HG02642 (cell line): ENCODE data around the gene ALK.

Experiments used
- ATAC-seq: cut with Tn5 transposase; IDR thresholded peaks from one replicate; pipeline ENCODE4 v1.9.1; 2021; ENCODE audit warnings: mild to moderate bottlenecking; ENCODE audit not compliant: unreplicated experiment, poor library complexity

The ALK gene

DNA sequence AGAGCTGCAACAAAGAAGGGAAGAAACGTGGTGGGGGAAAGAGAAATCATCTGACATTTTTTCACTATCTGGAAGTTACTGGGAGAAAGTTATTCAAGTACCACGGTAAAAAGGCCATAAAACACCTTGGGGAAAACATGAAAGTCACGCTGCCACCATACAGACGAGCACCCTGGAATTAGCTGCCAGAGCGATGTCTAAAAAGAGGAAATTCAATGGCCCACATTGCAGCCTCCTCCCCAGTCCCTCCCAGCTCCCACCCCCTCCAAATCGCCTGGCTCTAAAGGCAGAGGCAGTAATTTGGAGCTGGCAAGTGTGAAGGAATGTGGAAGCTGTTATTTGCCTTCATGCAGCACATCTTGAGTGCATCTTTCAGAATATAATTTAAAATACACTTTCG lies 192.0 kb downstream of the ALK start:
- ATAC-seq = no peak

DNA sequence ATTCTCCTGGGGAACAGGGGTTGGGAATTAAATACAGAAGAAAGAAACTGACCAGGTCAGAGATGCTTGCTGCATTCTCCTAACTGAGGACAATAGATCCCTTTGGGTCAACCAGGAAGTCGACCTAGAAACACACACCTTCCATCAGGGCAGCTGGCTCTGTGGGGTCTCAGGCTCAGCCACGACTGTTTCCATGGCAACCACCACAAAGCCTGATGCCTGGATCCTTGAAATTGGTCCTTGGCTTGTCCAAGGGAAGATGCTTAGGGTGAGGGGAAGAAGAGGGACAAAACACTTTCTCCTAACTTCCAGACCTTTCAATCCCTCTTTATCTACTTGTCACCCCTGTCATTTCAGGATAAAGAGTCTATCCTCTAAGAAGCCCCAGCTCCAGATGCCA lies 194.4 kb downstream of the ALK start:
- no peak for ATAC-seq

DNA sequence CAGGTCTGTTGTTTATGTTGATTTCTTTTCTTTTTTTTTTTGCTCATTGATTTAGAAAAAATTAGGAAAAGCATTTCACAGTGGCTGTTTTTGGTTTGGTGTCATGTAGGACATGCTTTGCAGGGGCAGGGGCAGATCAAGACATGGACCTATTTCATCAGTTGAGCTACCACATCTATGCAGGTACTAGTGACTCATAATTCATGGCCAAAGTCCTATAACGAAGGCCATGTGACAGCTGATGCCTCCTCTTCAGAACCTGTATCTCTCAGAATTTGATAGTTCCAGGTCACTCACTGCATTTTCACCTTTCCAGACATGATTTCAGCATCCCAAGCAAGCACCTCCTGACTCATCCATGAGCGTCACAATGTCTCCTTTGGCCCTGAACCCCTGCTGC lies 195.8 kb downstream of the ALK start:
- no peak for ATAC-seq

DNA sequence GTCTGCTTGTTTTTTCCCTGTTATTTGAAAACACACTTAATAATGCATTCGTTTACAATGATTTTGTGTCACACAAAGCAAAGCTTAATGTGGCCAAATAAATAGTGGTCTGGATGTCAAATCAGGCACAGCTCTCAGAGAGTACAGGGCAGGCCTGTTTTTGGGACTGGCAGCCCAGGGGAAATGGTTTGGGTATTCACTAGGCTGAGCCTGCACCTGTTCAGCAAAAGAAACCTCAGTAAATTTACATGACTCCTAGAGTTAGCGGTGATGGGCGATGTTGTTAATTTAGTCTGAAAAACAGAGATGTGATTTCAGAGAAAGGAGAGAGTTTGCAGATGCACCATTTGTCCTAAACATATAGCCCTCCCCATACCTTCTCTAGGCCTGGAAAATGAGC lies 197.1 kb downstream of the ALK start:
- ATAC-seq = no peak

DNA sequence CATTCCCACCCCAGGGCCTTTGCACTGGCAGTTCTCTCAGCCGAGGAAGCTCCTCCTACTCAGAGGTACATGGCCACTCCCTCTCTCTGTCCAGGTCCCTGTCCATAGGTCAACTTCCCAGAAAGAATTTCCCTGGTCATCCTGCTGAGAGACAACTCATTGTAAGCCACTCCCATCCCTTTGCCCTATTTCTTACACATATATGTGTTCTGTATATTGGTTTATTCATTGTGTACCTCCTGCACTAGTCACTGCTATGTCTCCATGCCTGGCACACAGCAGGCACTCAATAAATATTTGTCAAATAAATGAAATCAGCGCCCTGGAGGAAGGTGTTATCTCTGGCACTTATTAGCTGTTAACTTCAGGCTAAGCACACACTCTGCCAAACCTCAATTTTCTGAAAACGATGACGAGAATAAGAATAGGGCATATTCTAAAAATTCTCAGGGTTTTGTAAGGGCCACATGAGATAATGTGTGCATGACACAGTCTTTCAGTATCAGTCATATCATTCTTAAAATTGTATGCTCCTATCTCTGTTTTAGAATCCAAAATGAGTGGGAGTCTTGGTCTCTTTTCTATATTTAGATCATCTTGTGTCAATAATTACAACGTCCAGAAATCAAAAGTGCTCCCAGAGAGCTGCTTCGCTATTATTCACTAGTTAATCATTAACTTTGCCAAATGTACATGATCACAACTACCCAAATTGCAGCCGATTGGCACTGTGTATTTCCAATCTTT lies 198.0 kb downstream of the ALK start:
- peak; percentile 72 for ATAC-seq

DNA sequence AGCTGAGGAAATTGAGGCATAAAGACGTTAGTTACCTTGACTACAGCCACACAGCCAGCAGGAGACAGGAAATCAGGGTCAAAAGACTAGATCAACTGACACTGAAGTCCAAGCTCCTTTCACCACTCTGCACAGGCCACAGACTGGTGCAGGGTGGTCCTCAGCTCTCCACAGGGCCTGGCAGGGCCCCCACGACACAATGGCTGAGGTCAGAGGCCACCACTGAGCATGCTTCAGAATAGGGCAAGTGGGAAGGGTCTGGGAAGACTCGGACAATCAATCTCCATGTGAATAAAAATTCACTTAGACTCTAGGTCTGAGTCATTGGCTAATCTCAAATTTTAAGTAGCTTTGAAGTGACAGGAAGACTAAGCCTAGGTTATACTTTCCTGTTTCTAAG lies 201.7 kb downstream of the ALK start:
- no peak for ATAC-seq

DNA sequence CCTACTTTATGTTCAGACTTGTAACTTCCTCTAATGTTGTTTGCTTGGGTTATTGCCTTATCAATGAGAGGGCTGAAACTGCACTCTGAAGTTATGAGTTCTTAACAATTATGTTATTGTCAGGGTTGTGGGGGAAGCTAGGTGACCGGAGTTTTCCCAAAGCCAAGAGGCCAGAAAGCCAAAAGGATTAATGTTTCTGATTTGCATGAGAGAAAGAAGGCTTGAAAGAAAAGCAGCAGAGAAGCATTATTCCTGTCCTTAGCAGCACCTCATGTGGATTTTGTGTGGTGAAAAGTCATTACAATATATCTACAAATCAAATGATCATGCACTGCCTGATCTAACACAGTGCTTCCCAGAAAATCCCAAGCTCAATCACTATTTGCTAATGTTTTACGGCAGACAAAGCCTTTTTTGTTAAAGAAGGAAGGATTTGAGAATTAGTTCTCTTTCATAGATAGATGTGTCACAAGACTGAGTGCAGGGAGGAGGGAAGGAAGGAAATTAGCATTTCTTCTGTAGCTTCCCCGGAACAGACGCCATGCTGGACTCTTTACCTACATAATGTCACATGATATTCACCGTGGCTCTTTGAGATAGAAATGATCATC lies 203.2 kb downstream of the ALK start:
- no peak for ATAC-seq

DNA sequence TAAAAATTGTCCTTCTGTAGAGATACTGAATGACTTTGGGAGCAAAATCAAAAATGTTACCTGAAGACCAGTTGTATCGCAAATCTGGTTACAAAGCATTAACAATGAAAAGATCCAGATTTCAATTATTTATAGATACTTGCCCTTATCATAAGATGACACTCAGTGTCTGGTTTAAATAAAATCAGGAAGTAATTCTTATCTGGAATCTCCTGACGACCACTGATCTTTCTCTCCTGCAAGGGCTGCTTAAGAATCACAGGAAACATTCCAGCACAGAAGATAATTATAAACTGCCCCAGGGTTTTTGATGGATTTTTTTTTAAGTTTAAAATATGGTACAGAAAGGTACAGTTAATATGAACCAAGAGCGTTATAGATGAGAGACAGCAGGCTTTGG lies 205.7 kb downstream of the ALK start:
- no peak for ATAC-seq

DNA sequence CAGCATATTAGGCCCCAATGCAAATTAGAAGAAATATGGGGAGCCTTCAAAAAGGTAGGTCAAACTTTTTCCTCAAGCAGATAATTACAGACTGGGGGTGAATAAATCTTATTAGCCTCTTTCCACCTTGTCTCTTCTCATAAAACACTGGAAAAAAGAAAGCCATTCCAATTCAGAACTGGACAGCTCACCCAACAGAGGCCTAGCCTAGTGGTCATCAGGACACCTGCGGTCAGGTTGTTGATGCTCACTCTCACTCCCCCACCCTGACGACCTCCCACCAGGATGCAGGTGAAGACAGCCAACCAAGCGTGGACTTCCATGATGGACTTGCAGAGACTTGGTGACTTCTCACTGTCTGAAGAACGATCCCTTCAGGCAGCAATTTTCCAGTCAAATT lies 207.1 kb downstream of the ALK start:
- no peak for ATAC-seq

DNA sequence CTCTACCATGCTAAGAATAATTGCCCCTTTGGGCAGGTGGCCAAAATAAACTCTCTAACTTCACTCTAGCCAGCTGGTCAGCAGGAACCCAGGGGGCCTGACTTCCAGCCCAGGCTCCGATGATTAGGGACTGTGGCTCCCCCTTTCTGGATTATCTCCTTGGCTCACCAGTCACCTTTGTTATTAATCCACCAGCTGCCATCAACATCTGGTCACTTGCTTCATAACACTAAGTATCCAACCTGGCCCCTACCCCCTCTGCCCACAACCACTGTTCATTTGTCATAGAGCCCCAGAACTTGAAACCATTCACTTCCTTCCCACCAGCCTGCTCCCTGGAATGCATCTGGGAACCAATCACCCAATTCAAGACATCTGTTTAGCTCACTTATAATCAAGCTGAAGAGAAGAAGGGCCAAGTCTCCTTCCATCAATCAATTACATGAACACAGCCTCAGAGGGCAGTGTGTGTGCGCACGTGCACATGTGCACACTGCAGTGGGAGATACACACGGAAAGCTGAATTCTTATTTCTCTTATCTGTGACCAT lies 215.1 kb downstream of the ALK start:
- ATAC-seq = no peak

DNA sequence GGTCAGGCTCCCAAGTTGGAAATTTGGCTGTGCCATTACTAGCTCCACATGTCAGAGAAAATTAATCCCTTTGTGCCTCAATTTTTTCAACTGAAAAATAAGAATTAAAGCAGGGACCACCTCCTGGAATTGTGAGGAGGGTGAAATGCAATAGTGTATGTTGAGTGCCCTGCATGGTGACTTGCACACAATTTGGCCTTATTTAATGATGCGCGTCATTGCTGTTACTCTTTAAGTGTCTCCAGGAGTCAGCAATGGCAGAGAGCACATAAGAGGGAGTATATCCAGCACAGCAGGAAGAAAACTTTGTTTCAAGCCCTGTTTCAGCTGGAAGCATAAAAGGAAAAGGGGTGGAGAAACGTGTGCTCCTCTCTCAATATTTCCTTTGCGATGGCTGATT lies 215.8 kb downstream of the ALK start:
- no peak for ATAC-seq

DNA sequence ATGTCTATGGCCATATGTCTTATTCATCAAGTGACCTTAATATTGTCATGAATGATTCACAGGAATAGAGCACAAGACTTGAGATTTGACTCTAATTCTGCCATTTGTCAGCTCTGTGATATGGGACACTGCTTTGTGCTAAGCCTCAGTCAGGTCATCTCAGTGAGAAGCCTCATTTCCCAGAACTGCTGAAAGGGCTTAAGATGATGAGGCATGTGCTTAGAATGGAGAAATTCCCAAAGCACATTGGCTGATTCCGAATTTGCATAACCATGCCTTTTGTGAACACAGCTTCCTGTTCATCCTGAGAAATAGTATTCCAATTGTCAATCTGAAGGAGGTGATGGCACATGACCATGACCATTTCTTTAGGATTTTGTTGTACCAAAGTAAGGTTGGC lies 218.1 kb downstream of the ALK start:
- ATAC-seq = no peak

DNA sequence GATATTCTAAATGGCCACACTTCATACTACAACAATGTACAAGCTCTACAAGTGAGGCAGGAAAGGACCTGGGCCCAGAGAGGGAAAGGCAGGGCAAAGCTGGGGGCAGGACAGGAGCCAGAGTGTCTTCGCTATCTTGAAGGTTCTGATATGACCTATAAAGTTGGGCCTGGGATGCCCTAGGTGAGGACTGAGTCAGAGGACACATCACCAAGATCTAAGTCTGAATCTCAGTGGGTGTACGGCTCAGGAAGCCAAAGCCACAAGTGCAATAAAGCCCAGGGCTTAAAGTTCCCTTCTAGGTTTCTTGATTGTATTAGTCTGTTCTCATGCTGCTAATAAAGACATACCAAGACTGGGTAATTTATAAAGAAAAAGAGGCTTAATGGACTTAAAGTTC lies 219.1 kb downstream of the ALK start:
- ATAC-seq = no peak

DNA sequence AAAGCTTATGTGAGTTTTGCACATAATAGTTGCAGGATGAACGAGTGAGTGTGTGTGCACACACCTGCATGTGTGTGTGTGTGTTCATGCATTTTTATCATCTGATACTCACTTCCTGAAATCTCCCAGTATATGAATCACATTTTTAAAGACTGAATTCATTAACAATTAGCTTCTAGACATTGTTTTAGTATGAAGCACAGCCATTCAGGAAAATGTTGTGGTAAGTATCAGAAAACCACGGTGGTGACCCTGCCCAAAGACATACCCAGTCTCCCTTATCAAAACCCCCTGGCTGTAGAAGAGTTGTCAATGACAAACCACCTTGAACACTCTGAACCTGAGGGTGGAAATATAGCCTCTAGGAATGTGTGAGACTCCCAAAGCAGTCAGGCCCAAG lies 220.8 kb downstream of the ALK start:
- ATAC-seq = no peak

DNA sequence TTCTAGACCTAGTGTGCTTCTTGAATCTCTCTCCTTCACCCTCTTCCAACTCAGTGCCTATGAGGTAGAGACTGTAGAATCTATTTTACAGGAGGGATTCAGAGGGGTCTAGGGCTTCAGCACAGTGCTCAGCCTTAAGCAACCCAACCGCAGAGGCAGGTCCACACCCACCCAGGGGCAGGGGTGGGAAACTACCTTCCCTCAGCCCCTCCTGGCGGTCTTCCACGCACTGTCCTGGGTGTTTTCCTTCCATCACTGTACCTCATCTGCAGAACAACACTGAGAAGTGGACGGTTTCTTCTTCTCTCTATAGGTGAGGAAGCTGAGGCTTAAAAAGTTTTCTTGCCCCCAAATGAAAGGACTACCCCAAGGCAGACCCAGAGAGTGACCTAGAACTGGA lies 222.3 kb downstream of the ALK start:
- no peak for ATAC-seq

DNA sequence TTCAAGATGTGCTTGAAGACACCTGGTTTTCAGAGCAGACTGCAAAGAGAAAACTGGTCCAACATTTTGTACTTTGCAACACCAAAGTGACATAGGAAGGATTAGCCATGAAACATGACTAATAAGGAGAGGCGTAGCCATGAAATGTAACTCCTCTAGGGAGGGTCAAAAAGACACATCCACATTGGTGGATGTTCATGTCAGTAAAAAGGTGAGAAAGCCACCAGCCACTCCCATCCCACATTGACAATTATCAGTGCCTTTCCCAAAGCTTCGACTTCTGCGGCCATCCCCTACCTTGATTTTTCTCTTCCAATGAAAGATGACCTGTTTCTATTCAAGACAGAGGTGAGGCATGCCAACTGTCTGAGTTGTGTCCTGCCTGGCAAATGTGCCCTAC lies 223.2 kb downstream of the ALK start:
- no peak for ATAC-seq

DNA sequence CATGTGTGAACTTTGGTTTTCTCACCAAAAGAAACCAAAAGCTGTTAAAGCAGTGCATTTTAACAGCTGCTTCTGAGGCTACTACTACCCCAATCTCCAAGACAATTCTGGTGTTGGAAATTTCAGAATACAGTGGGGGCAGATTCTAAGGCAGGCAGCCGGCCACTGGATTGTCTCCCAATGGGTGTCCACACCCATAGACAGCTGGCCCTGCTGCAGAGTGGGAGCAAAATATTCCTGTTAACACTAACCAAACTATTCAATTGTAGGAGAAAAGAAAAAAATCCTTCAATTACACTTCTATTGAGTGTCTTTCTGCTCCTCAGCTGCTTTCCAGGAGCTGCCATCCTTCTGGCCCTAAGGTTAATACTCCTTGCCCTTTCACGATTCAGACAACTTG lies 223.7 kb downstream of the ALK start:
- ATAC-seq = no peak

DNA sequence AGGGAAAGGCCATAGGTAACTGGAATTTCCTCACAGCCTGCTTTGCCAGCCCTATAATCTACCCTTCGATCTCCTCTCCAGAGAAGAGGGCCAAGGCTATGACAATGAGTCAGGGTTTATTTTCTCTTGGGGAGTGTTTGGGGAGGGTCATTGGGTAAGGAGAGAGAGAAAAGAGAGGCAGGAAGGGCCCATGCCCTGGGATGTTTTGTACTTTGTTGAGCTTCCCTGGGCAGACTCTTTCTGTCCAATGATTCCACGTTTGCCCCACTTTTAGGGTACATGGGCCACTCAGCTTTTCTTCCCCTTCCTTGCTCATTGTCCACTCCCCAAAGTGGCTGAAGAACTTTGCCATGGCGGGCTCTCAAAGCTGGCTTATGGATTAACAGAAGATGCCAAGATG lies 224.2 kb downstream of the ALK start:
- ATAC-seq = no peak

DNA sequence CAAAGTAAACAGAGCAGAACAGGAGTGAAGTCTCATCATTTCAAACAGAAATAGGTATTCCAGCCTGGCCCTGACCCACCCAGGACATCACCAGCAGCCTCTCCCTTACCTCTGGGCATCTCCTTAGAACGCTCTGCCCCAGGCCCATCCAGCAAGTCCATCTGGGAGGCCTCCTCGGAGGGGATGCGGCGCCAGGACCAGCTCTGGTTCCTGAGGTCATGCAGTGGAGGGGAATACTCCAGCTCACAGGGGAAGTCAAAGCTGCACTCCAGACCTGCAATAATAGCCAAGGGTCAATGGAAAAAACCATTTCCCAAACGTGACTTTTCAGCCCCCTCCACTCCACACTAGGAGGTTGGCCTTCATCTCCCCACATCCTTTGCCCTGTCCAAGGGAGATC lies 226.6 kb downstream of the ALK start:
- no peak for ATAC-seq

DNA sequence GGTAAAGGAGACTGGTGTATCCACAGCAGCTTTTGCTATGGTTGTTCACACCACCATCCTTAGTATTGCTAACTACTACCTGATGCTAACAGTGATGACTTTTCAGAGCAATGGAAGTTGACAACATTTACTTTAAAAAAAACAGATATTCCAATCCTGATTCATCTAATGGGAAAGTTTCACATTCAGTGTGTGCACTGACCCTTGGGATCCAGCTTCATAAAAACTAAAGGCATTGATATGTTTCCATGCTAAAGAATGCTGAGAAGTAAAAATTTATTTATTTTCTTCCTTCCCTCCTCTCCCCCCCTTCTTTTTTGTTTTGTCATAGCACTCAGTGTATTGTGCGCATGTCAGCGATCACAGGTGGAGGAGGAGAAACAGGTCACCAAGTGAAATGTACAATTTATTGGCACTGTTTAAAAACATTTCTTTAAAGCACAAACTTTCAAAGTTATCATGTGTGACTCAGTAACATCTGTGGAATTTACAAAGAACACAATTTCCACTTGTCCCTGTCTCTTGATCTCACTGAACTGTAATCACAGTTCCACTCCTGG lies 229.9 kb downstream of the ALK start:
- ATAC-seq = no peak

DNA sequence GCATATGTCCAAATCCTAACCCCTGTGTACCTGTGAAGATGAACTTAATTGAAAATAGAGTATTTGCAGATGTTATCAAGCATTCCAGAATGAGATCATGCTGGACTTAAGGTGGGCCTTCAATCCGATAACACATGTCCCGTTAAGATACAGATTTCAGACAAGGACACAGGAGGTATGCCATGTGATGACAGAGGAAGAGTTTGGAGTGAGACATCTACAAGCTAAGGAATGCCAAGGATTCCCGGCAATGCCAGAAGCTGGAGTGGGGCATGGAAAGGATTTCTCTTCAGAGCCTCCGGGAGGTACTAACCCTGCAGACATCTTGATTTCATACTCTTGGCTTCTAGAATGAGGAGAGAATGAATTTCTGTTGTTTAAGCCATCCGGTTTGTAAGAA lies 231.7 kb downstream of the ALK start:
- no peak for ATAC-seq

DNA sequence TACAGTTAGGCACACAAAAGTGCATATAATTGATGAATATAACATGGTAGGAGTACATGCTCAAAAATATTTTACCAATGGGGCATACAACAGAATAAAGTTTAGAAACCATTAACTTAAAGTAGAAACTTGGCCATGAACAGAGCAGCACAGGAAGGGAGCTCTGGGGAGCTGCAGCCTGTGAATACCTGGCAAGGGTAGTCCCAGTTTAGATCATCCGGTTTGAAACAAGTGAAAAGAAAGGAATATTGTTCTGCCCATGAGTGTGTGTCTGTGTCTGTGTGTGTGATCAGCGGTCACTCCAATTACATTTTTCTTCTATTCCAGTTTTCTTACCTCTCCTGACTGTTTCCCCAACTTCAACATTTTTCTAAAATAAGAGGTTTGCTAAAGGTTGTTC lies 233.0 kb downstream of the ALK start:
- ATAC-seq = no peak
